IMR-90 (cell line): Measurements from ENCODE around the gene NDUFB2. TPM values are rescaled to one million over a fixed set of nuclear protein-coding genes. Genes with fewer than 3 reads are reported as not detected.

ENCODE experiments used
- ATAC-seq: fragments of 200-7000 bp; cut with Tn5 transposase; 2 replicates; pipeline ENCODE4 v1.9.1; 2020; ENCODE audit warnings: low read depth, mild to moderate bottlenecking, moderate library complexity
- BruUV-seq: library from RNA; stranded (reverse); fragments of 400-500 nt; replicated peaks from 2 replicates; lab custom pipeline; 2021; lab: Mats Ljungman, UMichigan
- CTCF ChIA-PET: fragments of 300-600 bp; formaldehyde crosslinking; extraction: SDS; loops from one replicate; lab custom pipeline; 2021; ENCODE audit warnings: antibody characterized with exemption; lab: Yijun Ruan, JAX
- POLR2A ChIA-PET: fragments of 300-600 bp; sonication (Branson Sonifier 250); formaldehyde crosslinking; loops from one replicate; lab custom pipeline; 2022; ENCODE audit warnings: antibody characterized with exemption; ENCODE audit not compliant: unreplicated experiment; lab: Charles Lee
- DNase-seq: peaks from one replicate; pipeline ENCODE4 v3.0.0; 2013
- H2AFZ ChIP-seq: replicated peaks from 2 replicates; pipeline ENCODE3; 2013; ENCODE audit warnings: low read length, mild to moderate bottlenecking; ENCODE audit not compliant: poor library complexity
- H2AK5ac ChIP-seq: 2 replicates; pipeline ENCODE4 v1.6.1; 2013; ENCODE audit warnings: low read depth, low read length, inconsistent platforms
- H2AK9ac ChIP-seq: replicated peaks from 2 replicates; pipeline ENCODE3; 2013; ENCODE audit warnings: mild to moderate bottlenecking, low read depth, low read length, moderate library complexity; ENCODE audit not compliant: poor library complexity
- H2BK120ac ChIP-seq: 2 replicates; pipeline ENCODE4 v1.6.1; 2013; ENCODE audit warnings: low read depth, low read length, inconsistent platforms
- H2BK15ac ChIP-seq: 3 replicates; pipeline ENCODE4 v1.6.1; 2013; ENCODE audit warnings: low read depth, low read length, inconsistent platforms
- H2BK20ac ChIP-seq: 2 replicates; pipeline ENCODE4 v1.6.1; 2013; ENCODE audit warnings: low read depth, mild to moderate bottlenecking, inconsistent platforms, low read length, moderate library complexity
- H2BK5ac ChIP-seq: 2 replicates; pipeline ENCODE4 v1.6.1; 2013; ENCODE audit warnings: mild to moderate bottlenecking, low read depth, low read length, inconsistent platforms; ENCODE audit not compliant: poor library complexity, severe bottlenecking
- H3K14ac ChIP-seq: replicated peaks from 2 replicates; pipeline ENCODE4 v1.6.1; 2013; ENCODE audit warnings: low read depth, low read length, inconsistent platforms
- H3K18ac ChIP-seq: 2 replicates; pipeline ENCODE4 v1.6.1; 2013; ENCODE audit warnings: low read depth, low read length, control low read depth
- H3K23ac ChIP-seq: 2 replicates; pipeline ENCODE4 v1.6.1; 2013; ENCODE audit warnings: low read depth, low read length, inconsistent platforms
- H3K27ac ChIP-seq: 2 replicates; pipeline ENCODE4 v1.5.1; 2013; ENCODE audit warnings: mild to moderate bottlenecking, control low read depth, low read length; ENCODE audit not compliant: insufficient read depth
- H3K27me3 ChIP-seq: 2 replicates; pipeline ENCODE4 v1.6.1; 2013; ENCODE audit warnings: low read length; ENCODE audit not compliant: control insufficient read depth, insufficient read depth
- H3K36me3 ChIP-seq: 2 replicates; pipeline ENCODE4 v1.6.1; 2013; ENCODE audit warnings: low read length, mixed read lengths; ENCODE audit not compliant: control insufficient read depth, insufficient read depth
- H3K4ac ChIP-seq: 2 replicates; pipeline ENCODE4 v1.6.1; 2013; ENCODE audit warnings: low read depth, low read length, inconsistent platforms
- H3K4me1 ChIP-seq: 2 replicates; pipeline ENCODE4 v1.6.1; 2013; ENCODE audit warnings: low read length, mixed read lengths; ENCODE audit not compliant: control insufficient read depth, insufficient read depth
- H3K4me2 ChIP-seq: 2 replicates; pipeline ENCODE4 v1.6.1; 2013; ENCODE audit warnings: low read depth, mild to moderate bottlenecking, control low read depth, low read length, moderate library complexity
- H3K4me3 ChIP-seq: 2 replicates; pipeline ENCODE4 v1.5.1; 2013; ENCODE audit warnings: low read depth, mild to moderate bottlenecking, control low read depth, low read length, moderate library complexity; ENCODE audit not compliant: insufficient read depth
- H3K56ac ChIP-seq: 2 replicates; pipeline ENCODE4 v1.6.1; 2013; ENCODE audit warnings: low read length, inconsistent platforms; ENCODE audit not compliant: insufficient read depth; ENCODE audit errors: extremely low read depth
- H3K79me1 ChIP-seq, 2 experiments: 2 replicates each; pipeline ENCODE4 v1.6.1; 2013; ENCODE audit warnings: low read length in 2 of 2, inconsistent platforms in 1 of 2, low read depth in 1 of 2
- H3K9ac ChIP-seq: 2 replicates; pipeline ENCODE4 v1.6.1; 2013; ENCODE audit warnings: low read depth, low read length, control low read depth
- H3K9me1 ChIP-seq: 2 replicates; pipeline ENCODE4 v1.6.1; 2013; ENCODE audit warnings: low read length, inconsistent platforms; ENCODE audit not compliant: insufficient read depth
- H3K9me3 ChIP-seq: 2 replicates; pipeline ENCODE4 v1.6.1; 2013; ENCODE audit warnings: low read length; ENCODE audit not compliant: control insufficient read depth, insufficient read depth
- H4K20me1 ChIP-seq: 2 replicates; pipeline ENCODE4 v1.6.1; 2013; ENCODE audit warnings: low read length, inconsistent platforms; ENCODE audit not compliant: insufficient read depth
- H4K5ac ChIP-seq: 2 replicates; pipeline ENCODE4 v1.6.1; 2013; ENCODE audit warnings: mild to moderate bottlenecking, low read depth, low read length, control low read depth
- H4K8ac ChIP-seq, 2 experiments: 2 replicates each; pipeline ENCODE4 v1.6.1; 2013; ENCODE audit warnings: low read depth in 2 of 2, low read length in 2 of 2, control low read depth in 1 of 2, inconsistent platforms in 1 of 2
- H4K91ac ChIP-seq: 2 replicates; pipeline ENCODE4 v1.6.1; 2013; ENCODE audit warnings: low read depth, low read length, inconsistent platforms; ENCODE audit not compliant: insufficient read depth
- CEBPB ChIP-seq: IDR thresholded peaks from 2 replicates; pipeline ENCODE4 v1.6.1; 2012; ENCODE audit warnings: low read depth, low read length, improper control_type of control experiment
- CHD1 ChIP-seq: IDR thresholded peaks from 2 replicates; pipeline ENCODE4 v1.6.1; 2012; ENCODE audit warnings: low read depth, low read length, improper control_type of control experiment
- FOS ChIP-seq: fragments of 150-350 bp; IDR thresholded peaks from 2 replicates; pipeline ENCODE4 v1.6.1; 2016; ENCODE audit warnings: low read depth, low read length
- MAZ ChIP-seq: IDR thresholded peaks from 2 replicates; pipeline ENCODE4 v1.6.1; 2012; ENCODE audit warnings: low read depth, mild to moderate bottlenecking, low read length, improper control_type of control experiment, moderate library complexity, borderline replicate concordance
- NFE2L2 ChIP-seq: fragments of 150-350 bp; IDR thresholded peaks from 2 replicates; pipeline ENCODE4 v1.6.1; 2016; ENCODE audit warnings: low read depth, mild to moderate bottlenecking, low read length
- POLR2A ChIP-seq: IDR thresholded peaks from 2 replicates; pipeline ENCODE4 v1.6.1; 2012; ENCODE audit warnings: mild to moderate bottlenecking, low read depth, low read length
- RAD21 ChIP-seq: IDR thresholded peaks from 2 replicates; pipeline ENCODE4 v1.6.1; 2012; ENCODE audit warnings: low read length, improper control_type of control experiment
- SMC3 ChIP-seq: fragments of 150-350 bp; IDR thresholded peaks from 2 replicates; pipeline ENCODE4 v1.6.1; 2016; ENCODE audit warnings: low read depth, mild to moderate bottlenecking, antibody characterized with exemption, low read length, moderate library complexity
- WGBS, 2 experiments: methylation state at CpG; one replicate each; pipeline versions ENCODE4 v1.1.5 to v1.1.7; 2013; ENCODE audit warnings: missing lambda C conversion rate in 2 of 2; ENCODE audit not compliant: insufficient read length in 1 of 2; ENCODE audit errors: extremely low coverage in 2 of 2; 5-methylcytosine and 5-hydroxymethylcytosine counted together
- dilution Hi-C: fragments of 300-500 bp; cut with HindIII; formaldehyde crosslinking; loops from one replicate; pipeline ENCODE4 v1.14.3; 2018; ENCODE audit warnings: low sequenced_read_pairs; ENCODE audit not compliant: unreplicated experiment
- in situ Hi-C: fragments of 300-500 bp; cut with MboI; formaldehyde crosslinking; loops from 3 replicates; pipeline ENCODE4 v1.14.3; 2019; ENCODE audit warnings: low sequenced_read_pairs, inconsistent platforms, mixed read lengths
- intact Hi-C: fragments of 100-400 bp; cut with micrococcal nuclease; formaldehyde crosslinking; loops from 2 replicates; pipeline ENCODE4 v1.10.0; 2022
- polyA plus RNA-seq, 3 experiments: library from polyadenylated mRNA; depleted of rRNA; stranded (reverse); fragments of >200 nt; gene quantifications; 2 replicates each; pipeline ENCODE4 v1.2.3, GENCODE V29; 2012; ENCODE audit warnings: low replicate concordance in 1 of 3
- total RNA-seq: library from RNA; depleted of rRNA; stranded (reverse); fragments of >200 nt; gene quantifications from 2 replicates; pipeline ENCODE4 v1.2.3, GENCODE V29; 2012
- TF ChIP-seq, protein P1 (sequence below): fragments of 150-350 bp; IDR thresholded peaks from 2 replicates; pipeline ENCODE4 v1.6.1; 2016; ENCODE audit warnings: low read depth, mild to moderate bottlenecking, low read length, moderate library complexity, borderline replicate concordance
- TF ChIP-seq, protein P2 (sequence below): fragments of 150-350 bp; IDR thresholded peaks from 2 replicates; pipeline ENCODE4 v1.6.1; 2017; ENCODE audit warnings: mild to moderate bottlenecking, antibody characterized with exemption, low read length, low read depth

The NDUFB2 gene
- total and polyA plus RNA-seq, 2 of the 4 experiments (the other 2 are of a cell fraction): 81.7 to 143 TPM

- Histone ChIP-seq H2BK15ac (no peak overlapping the region), H4K8ac (no peak overlapping the region), H2AK9ac (no peak overlapping the region), H2BK5ac (no peak overlapping the region), H3K27ac (no peak overlapping the region), H2AFZ (no peak overlapping the region), H3K14ac (no peak overlapping the region), H3K9me1 (no peaks in the 10 kb centered on the region), H4K91ac (no peak overlapping the region), H3K79me1 (no peaks in the 10 kb centered on the region), H3K27me3 (no peaks in the 10 kb centered on the region), H3K4me2 (no peak overlapping the region), H3K4ac (no peak overlapping the region), H3K9ac (no peak overlapping the region), H4K20me1 (no peaks in the 10 kb centered on the region), H3K18ac (no peak overlapping the region), H2AK5ac (no peak overlapping the region), H3K23ac (no peak overlapping the region), H4K5ac (no peak overlapping the region), H3K56ac (no peak overlapping the region), H2BK20ac (no peak overlapping the region), H3K4me1 (no peaks in the 10 kb centered on the region), H2BK120ac (no peak overlapping the region), H3K4me3 (no peak overlapping the region), H3K9me3 (no peaks in the 10 kb centered on the region), H3K36me3 (peaks cover 7% of the 10 kb centered on the region)
- DNase-seq: no peak
- intact Hi-C loops: no loop called here
- CTCF ChIA-PET: no interaction called here
- BruUV-seq: no TSS peak
- in situ Hi-C loops: no loop called here
- POLR2A ChIA-PET: no interaction called here
- WGBS, 2 experiments: no CpG with 5 or more reads among the region's 2 CpGs
- dilution Hi-C loops: no loop called here
- ATAC-seq: no peak
- TF ChIP-seq NFE2L2: no peak
- TF ChIP-seq CHD1: no peak
- no peak for TF ChIP-seq SMC3
- no peak for TF ChIP-seq FOS
- TF ChIP-seq CEBPB: no peak
- TF ChIP-seq, protein P1, sequence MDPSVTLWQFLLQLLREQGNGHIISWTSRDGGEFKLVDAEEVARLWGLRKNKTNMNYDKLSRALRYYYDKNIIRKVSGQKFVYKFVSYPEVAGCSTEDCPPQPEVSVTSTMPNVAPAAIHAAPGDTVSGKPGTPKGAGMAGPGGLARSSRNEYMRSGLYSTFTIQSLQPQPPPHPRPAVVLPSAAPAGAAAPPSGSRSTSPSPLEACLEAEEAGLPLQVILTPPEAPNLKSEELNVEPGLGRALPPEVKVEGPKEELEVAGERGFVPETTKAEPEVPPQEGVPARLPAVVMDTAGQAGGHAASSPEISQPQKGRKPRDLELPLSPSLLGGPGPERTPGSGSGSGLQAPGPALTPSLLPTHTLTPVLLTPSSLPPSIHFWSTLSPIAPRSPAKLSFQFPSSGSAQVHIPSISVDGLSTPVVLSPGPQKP: no peak
- no peak for TF ChIP-seq MAZ
- TF ChIP-seq POLR2A: no peak
- TF ChIP-seq, protein P2, sequence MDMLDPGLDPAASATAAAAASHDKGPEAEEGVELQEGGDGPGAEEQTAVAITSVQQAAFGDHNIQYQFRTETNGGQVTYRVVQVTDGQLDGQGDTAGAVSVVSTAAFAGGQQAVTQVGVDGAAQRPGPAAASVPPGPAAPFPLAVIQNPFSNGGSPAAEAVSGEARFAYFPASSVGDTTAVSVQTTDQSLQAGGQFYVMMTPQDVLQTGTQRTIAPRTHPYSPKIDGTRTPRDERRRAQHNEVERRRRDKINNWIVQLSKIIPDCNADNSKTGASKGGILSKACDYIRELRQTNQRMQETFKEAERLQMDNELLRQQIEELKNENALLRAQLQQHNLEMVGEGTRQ: no peak
- TF ChIP-seq RAD21: no peak
Measured at GRCh38 chr7:140746751-140747150, 50.2 kb downstream of the NDUFB2 start.
